GM12878 (cell line): ENCODE data around the gene AP3M1. TPM values are rescaled to one million over a fixed set of nuclear protein-coding genes. Genes with fewer than 3 reads are reported as not detected.

Experiments
- BACH1 ChIP-seq: fragments of 450-650 bp; IDR thresholded peaks from 2 replicates; pipeline ENCODE4 v1.6.1; 2017; ENCODE audit warnings: mild to moderate bottlenecking, borderline replicate concordance
- CHD4 ChIP-seq: fragments of 200-600 bp; sonication (generic); IDR thresholded peaks from 2 replicates; pipeline ENCODE4 v1.6.1; 2016; ENCODE audit warnings: mild to moderate bottlenecking
- DPF2 ChIP-seq: fragments of 450-650 bp; IDR thresholded peaks from 2 replicates; pipeline ENCODE4 v1.6.1; 2017; ENCODE audit warnings: mild to moderate bottlenecking
- IRF4 ChIP-seq: IDR thresholded peaks from 2 replicates; pipeline ENCODE4 v1.6.1; 2011; ENCODE audit warnings: low read depth, low read length
- KDM1A ChIP-seq: fragments of 200-600 bp; sonication (generic); IDR thresholded peaks from 2 replicates; pipeline ENCODE4 v1.6.1; 2016; ENCODE audit warnings: borderline replicate concordance
- MAX ChIP-seq: IDR thresholded peaks from 2 replicates; pipeline ENCODE4 v1.6.1; 2012; ENCODE audit warnings: low read depth, low read length, improper control_type of control experiment
- MYB ChIP-seq: fragments of 150-350 bp; IDR thresholded peaks from 2 replicates; pipeline ENCODE4 v1.6.1; 2014; ENCODE audit warnings: mild to moderate bottlenecking, low read depth, low read length, borderline replicate concordance
- MYC ChIP-seq: IDR thresholded peaks from 2 replicates; pipeline ENCODE4 v1.6.1; 2011; ENCODE audit warnings: mild to moderate bottlenecking, low read length, moderate library complexity, inconsistent platforms; ENCODE audit not compliant: insufficient read depth, insufficient replicate concordance, insufficient read length, severe bottlenecking
- NR2F1 ChIP-seq: fragments of 450-650 bp; conservative IDR thresholded peaks from 2 replicates; pipeline ENCODE4 v1.6.1; 2017; ENCODE audit warnings: mild to moderate bottlenecking
- POLR2A ChIP-seq: IDR thresholded peaks from 2 replicates; pipeline ENCODE4 v1.6.1; 2011; ENCODE audit warnings: low read depth, mild to moderate bottlenecking, low read length
- POLR2AphosphoS2 ChIP-seq: IDR thresholded peaks from 2 replicates; pipeline ENCODE4 v1.6.1; 2011; ENCODE audit warnings: low read depth, mild to moderate bottlenecking, low read length, improper control_type of control experiment, moderate library complexity
- POLR2AphosphoS5 ChIP-seq: IDR thresholded peaks from 2 replicates; pipeline ENCODE4 v1.6.1; 2011; ENCODE audit warnings: mild to moderate bottlenecking, low read length, inconsistent platforms
- SMAD1 ChIP-seq: fragments of 450-650 bp; IDR thresholded peaks from 2 replicates; pipeline ENCODE4 v1.6.1; 2018; ENCODE audit warnings: mild to moderate bottlenecking, low read depth; ENCODE audit not compliant: partially characterized antibody
- SMAD5 ChIP-seq: IDR thresholded peaks from 2 replicates; pipeline ENCODE4 v1.6.1; 2016; ENCODE audit warnings: antibody characterized with exemption, low read depth
- SPI1 ChIP-seq: IDR thresholded peaks from 2 replicates; pipeline ENCODE4 v1.6.1; 2011; ENCODE audit warnings: low read depth, mild to moderate bottlenecking, low read length, moderate library complexity, borderline replicate concordance; ENCODE audit not compliant: insufficient read depth
- SREBF1 ChIP-seq: IDR thresholded peaks from 2 replicates; pipeline ENCODE4 v1.6.1; 2012; ENCODE audit warnings: mild to moderate bottlenecking, low read length
- SREBF2 ChIP-seq: IDR thresholded peaks from 2 replicates; pipeline ENCODE4 v1.6.1; 2012; ENCODE audit warnings: mild to moderate bottlenecking, low read length
- TCF3 ChIP-seq: IDR thresholded peaks from 2 replicates; pipeline ENCODE4 v1.6.1; 2012; ENCODE audit warnings: low read depth, mild to moderate bottlenecking, low read length, borderline replicate concordance; ENCODE audit not compliant: insufficient read depth
- ZBED1 ChIP-seq: IDR thresholded peaks from 2 replicates; pipeline ENCODE4 v1.6.1; 2016; ENCODE audit warnings: borderline replicate concordance
- polyA plus RNA-seq, 11 experiments: library from polyadenylated mRNA; depleted of rRNA in 4 of 11; unstranded in 6 of 11; stranded (reverse) in 5 of 11; fragments of >200 nt; fragmentation: Nextera tagmentation in 4 of 11; fragmentation: Illumina TruSeq in 1 of 11; extraction: Ambion mirVana in 4 of 11; extraction: Trizol in 1 of 11; gene quantifications; 1 replicate in 1 of 11; 2 replicates in 10 of 11; pipeline versions ENCODE4 v1.2.1 to v1.2.3, GENCODE V29; 2011 to 2016; ENCODE audit warnings: inconsistent platforms in 2 of 11, missing spikeins in 2 of 11, low read depth in 1 of 11
- total RNA-seq, 4 experiments: library from RNA; depleted of rRNA in 3 of 4; stranded (reverse); fragments of >200 nt in 3 of 4; fragmentation: Illumina TruSeq in 1 of 4; extraction: Trizol in 1 of 4; gene quantifications; 2 replicates each; pipeline versions ENCODE4 v1.2.1 to v1.2.3, GENCODE V29; 2013 to 2021
- TF ChIP-seq, protein P1 (sequence below): fragments of 450-650 bp; formaldehyde crosslinking; IDR thresholded peaks from 2 replicates; pipeline ENCODE4 v1.5.0; 2022; ENCODE audit warnings: mild to moderate bottlenecking, missing genetic modification characterization
- TF ChIP-seq, protein P2 (sequence below): IDR thresholded peaks from 2 replicates; pipeline ENCODE4 v1.6.1; 2012; ENCODE audit warnings: low read depth, low read length, improper control_type of control experiment
- TF ChIP-seq, protein P3 (sequence below): fragments of 450-650 bp; IDR thresholded peaks from 2 replicates; pipeline ENCODE4 v1.6.1; 2016; ENCODE audit warnings: mild to moderate bottlenecking
- TF ChIP-seq, protein P4 (sequence below): IDR thresholded peaks from 2 replicates; pipeline ENCODE4 v1.6.1; 2011; ENCODE audit warnings: borderline replicate concordance, low read depth, mild to moderate bottlenecking, moderate library complexity, mixed read lengths, low read length; ENCODE audit not compliant: insufficient read depth; ENCODE audit errors: extremely low read length

The AP3M1 gene
- total and polyA plus RNA-seq, 10 of the 15 experiments (the other 5 are each of a cell fraction or from before 2014, with no cell fraction given), result 22.1 to 83.4 (median 47.7) TPM

- TF ChIP-seq, protein P1, sequence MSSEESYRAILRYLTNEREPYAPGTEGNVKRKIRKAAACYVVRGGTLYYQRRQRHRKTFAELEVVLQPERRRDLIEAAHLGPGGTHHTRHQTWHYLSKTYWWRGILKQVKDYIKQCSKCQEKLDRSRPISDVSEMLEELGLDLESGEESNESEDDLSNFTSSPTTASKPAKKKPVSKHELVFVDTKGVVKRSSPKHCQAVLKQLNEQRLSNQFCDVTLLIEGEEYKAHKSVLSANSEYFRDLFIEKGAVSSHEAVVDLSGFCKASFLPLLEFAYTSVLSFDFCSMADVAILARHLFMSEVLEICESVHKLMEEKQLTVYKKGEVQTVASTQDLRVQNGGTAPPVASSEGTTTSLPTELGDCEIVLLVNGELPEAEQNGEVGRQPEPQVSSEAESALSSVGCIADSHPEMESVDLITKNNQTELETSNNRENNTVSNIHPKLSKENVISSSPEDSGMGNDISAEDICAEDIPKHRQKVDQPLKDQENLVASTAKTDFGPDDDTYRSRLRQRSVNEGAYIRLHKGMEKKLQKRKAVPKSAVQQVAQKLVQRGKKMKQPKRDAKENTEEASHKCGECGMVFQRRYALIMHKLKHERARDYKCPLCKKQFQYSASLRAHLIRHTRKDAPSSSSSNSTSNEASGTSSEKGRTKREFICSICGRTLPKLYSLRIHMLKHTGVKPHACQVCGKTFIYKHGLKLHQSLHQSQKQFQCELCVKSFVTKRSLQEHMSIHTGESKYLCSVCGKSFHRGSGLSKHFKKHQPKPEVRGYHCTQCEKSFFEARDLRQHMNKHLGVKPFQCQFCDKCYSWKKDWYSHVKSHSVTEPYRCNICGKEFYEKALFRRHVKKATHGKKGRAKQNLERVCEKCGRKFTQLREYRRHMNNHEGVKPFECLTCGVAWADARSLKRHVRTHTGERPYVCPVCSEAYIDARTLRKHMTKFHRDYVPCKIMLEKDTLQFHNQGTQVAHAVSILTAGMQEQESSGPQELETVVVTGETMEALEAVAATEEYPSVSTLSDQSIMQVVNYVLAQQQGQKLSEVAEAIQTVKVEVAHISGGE (CRISPR knock-in tag), result no peak
- TF ChIP-seq SREBF1 (no peak), IRF4 (0 out of 2 replicates have a peak, but pooled peaks have one; percentile 15), BACH1 (peak; percentile 71; the same call in 1 of the 2 replicates), KDM1A (no peak), SMAD1 (no peak), POLR2AphosphoS2 (no peak), POLR2A (peak; percentile 84), MYC (peak; percentile 32), NR2F1 (peak; percentile 69), DPF2 (peak; percentile 64), SPI1 (no peak), SMAD5 (peak; percentile 20; the same call in 1 of the 2 replicates), SREBF2 (no peak), TCF3 (peak; percentile 40; the same call in 1 of the 2 replicates), POLR2AphosphoS5 (peak; percentile 52), MAX (peak; percentile 89), MYB (no peak), ZBED1 (no peak), CHD4 (no peak)
- TF ChIP-seq, protein P2, sequence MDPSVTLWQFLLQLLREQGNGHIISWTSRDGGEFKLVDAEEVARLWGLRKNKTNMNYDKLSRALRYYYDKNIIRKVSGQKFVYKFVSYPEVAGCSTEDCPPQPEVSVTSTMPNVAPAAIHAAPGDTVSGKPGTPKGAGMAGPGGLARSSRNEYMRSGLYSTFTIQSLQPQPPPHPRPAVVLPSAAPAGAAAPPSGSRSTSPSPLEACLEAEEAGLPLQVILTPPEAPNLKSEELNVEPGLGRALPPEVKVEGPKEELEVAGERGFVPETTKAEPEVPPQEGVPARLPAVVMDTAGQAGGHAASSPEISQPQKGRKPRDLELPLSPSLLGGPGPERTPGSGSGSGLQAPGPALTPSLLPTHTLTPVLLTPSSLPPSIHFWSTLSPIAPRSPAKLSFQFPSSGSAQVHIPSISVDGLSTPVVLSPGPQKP, result no peak
- TF ChIP-seq, protein P3, sequence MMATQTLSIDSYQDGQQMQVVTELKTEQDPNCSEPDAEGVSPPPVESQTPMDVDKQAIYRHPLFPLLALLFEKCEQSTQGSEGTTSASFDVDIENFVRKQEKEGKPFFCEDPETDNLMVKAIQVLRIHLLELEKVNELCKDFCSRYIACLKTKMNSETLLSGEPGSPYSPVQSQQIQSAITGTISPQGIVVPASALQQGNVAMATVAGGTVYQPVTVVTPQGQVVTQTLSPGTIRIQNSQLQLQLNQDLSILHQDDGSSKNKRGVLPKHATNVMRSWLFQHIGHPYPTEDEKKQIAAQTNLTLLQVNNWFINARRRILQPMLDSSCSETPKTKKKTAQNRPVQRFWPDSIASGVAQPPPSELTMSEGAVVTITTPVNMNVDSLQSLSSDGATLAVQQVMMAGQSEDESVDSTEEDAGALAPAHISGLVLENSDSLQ, result peak; percentile 86
- TF ChIP-seq, protein P4, sequence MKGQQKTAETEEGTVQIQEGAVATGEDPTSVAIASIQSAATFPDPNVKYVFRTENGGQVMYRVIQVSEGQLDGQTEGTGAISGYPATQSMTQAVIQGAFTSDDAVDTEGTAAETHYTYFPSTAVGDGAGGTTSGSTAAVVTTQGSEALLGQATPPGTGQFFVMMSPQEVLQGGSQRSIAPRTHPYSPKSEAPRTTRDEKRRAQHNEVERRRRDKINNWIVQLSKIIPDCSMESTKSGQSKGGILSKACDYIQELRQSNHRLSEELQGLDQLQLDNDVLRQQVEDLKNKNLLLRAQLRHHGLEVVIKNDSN, result peak; percentile 78
Measured at GRCh38 chr10:74150990-74151878, 606 bp upstream of the AP3M1 start, which contains the start of gene ADK (continued).
